Measurements from ENCODE around the gene PHF14.

Gene PHF14

DNA sequence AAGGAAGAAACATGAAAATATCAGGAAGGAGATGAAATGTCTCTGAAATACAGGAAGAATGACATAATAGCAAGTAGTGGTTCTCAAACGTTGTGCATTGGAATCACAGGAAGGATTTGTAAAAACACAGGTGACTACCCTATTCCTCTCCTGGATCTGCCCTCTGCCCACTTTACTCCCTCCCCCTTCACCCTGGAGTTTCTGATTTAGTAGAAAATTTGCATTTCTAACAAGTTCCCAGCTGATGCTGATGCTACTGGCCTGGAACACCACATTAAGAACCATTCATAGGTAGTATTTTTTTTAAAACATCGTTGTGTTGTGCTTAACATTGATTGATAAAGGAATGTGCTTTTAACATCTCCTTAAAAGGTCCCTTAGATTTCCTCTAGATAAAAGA, 130.9 kb downstream of the PHF14 start:
- Histone ChIP-seq H3K27ac (ENCODE audit: low read length) (no peak overlapping the region), H3K4me1 (ENCODE audit: control insufficient read depth, insufficient read depth, low read length) (no peaks in the 10 kb centered on the region), H3K36me3 (ENCODE audit: control insufficient read depth, insufficient read depth, low read length) (no peaks in the 10 kb centered on the region), H3K4me3 (ENCODE audit: low read length) (no peak overlapping the region), H3K27me3 (ENCODE audit: control insufficient read depth, insufficient read depth, low read length) (no peaks in the 10 kb centered on the region), H3K9me3 (ENCODE audit: control insufficient read depth, insufficient read depth, low read length) (no peaks in the 10 kb centered on the region)
- no CpG with 5 or more reads among the region's 2 CpGs for WGBS (ENCODE audit: insufficient coverage, insufficient read length)
- DNase-seq (ENCODE audit: low read depth, low spot score), result no peak

DNA sequence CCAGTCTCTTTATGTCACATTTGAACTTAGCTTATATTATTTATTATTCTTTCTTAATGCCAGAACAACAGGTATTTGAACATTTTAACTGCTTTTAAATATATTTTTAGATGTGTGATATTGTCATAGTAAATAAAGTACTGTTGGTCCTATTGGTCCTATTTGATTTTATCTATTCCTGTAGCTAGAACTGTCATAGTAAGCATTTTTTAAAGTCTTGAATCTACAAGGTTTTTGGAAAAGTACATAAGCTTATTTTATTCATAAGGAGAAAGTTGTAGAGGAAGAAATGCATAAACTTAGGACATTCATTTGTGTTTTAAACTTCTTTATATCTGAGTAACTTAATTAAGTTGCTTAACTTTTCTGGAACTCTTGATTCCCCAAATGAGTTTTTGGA, 136.0 kb downstream of the PHF14 start:
- Histone ChIP-seq H3K4me1 (ENCODE audit: control insufficient read depth, insufficient read depth, low read length) (no peaks in the 10 kb centered on the region), H3K4me3 (ENCODE audit: low read length) (no peak overlapping the region), H3K36me3 (ENCODE audit: control insufficient read depth, insufficient read depth, low read length) (no peaks in the 10 kb centered on the region), H3K27me3 (ENCODE audit: control insufficient read depth, insufficient read depth, low read length) (no peaks in the 10 kb centered on the region), H3K27ac (ENCODE audit: low read length) (no peak overlapping the region), H3K9me3 (ENCODE audit: control insufficient read depth, insufficient read depth, low read length) (no peaks in the 10 kb centered on the region)
- no peak for DNase-seq (ENCODE audit: low read depth, low spot score)

DNA sequence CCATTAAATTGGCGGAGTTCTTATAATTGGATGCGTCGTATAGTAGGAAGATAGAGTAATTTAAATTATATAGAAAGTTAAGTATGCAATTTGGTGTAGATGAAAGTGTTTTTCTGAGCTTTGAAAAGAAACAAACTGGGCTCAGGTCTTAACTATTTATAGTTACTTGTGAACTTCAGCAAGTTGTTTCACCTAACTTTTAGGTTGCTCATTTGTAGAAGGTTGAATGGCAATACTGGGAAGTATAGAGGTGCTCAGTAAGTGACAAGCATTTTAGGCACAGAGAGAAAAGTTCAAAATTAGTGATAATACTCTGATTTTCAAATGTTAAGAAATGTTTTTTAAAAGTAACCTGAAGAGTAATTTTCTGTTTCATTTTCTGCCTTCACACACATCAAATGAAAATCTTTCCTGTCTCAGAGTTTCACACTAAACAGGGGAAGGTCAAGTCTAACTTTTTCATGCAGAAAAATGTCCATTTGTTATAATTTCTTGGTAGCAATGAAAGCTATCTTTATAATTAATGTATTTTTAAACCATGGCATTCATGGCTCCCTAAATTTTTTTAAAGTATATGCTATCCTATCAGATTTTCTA, 146.5 kb downstream of the PHF14 start:
- H3K4me1 ChIP-seq (ENCODE audit: control insufficient read depth, insufficient read depth, low read length), result no peaks in the 10 kb centered on the region
- no peak overlapping the region for H3K27ac ChIP-seq (ENCODE audit: low read length)
- no peaks in the 10 kb centered on the region for H3K36me3 ChIP-seq (ENCODE audit: control insufficient read depth, insufficient read depth, low read length)
- H3K27me3 ChIP-seq (ENCODE audit: control insufficient read depth, insufficient read depth, low read length), result no peaks in the 10 kb centered on the region
- WGBS (ENCODE audit: insufficient coverage, insufficient read length), result 100% methylated on average over 3 of the region's 3 CpGs
- no peak overlapping the region for H3K4me3 ChIP-seq (ENCODE audit: low read length)
- no peaks in the 10 kb centered on the region for H3K9me3 ChIP-seq (ENCODE audit: control insufficient read depth, insufficient read depth, low read length)
- DNase-seq (ENCODE audit: low read depth, low spot score), result no peak

DNA sequence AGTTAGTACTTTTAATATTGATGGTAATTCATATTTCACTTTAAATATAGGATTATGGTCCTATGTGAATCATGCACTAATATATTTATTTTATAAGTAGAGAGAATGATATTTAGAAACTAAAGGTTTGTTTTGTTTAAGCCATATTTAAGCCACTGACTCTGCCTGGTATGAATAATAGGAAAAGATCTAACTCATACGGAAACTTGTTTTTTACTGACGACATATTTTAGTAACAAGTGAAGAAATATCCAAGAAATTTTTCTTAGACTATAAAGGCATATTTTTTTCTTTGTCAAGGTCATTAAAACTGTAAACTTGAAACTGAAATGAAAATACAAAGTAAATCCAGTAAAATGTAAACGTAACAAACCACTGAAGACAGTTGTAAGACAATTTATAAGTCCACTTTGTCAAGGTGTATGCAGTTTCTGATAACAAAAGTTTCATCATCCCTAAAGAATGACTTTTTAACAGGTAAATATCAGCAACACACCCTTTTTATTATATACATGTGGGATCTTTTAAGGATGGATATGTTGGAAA, 147.1 kb downstream of the PHF14 start:
- Histone ChIP-seq H3K4me1 (ENCODE audit: control insufficient read depth, insufficient read depth, low read length) (no peaks in the 10 kb centered on the region), H3K9me3 (ENCODE audit: control insufficient read depth, insufficient read depth, low read length) (no peaks in the 10 kb centered on the region), H3K36me3 (ENCODE audit: control insufficient read depth, insufficient read depth, low read length) (no peaks in the 10 kb centered on the region), H3K27me3 (ENCODE audit: control insufficient read depth, insufficient read depth, low read length) (no peaks in the 10 kb centered on the region), H3K4me3 (ENCODE audit: low read length) (no peak overlapping the region), H3K27ac (ENCODE audit: low read length) (no peak overlapping the region)
- DNase-seq (ENCODE audit: low read depth, low spot score), result no peak
- no CpG with 5 or more reads among the region's 3 CpGs for WGBS (ENCODE audit: insufficient coverage, insufficient read length)

DNA sequence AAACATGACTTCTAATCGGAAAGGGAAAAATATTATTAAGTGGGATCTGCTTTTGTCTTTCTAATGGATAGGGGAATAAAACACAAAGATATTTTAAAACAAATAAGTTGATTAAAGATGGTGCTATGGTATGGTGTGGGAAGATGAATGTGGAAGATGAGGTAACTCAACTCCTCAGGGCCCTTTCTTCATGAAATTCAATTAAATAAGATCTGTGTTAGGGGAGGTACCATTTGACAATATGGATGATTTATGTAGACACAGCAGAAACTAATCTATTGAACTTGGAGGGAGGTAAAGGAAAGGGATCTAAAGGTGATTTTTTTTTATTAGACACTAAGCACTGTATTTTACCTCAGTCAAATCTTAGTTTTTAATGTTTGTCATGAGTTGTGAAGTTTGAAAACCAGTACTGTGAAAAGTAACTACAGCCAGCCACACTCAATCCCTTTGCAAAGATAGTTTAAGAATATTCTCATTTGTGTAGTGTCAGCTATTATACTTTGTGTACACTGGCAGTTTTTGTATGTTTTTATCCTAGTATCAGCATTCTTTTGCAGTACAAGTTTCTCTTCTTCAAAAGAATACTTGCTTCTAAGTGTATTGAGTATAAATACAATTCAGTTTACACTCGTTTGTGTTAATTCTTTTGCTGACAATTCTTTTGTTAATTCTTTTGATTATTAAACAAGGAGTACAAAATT, 151.3 kb downstream of the PHF14 start:
- no peaks in the 10 kb centered on the region for H3K9me3 ChIP-seq (ENCODE audit: control insufficient read depth, insufficient read depth, low read length)
- H3K4me1 ChIP-seq (ENCODE audit: control insufficient read depth, insufficient read depth, low read length), result peaks cover 1% of the 10 kb centered on the region; the same call in 1 of the 2 replicates
- H3K36me3 ChIP-seq (ENCODE audit: control insufficient read depth, insufficient read depth, low read length), result no peaks in the 10 kb centered on the region
- no peak for DNase-seq (ENCODE audit: low read depth, low spot score)
- H3K4me3 ChIP-seq (ENCODE audit: low read length), result no peak overlapping the region
- H3K27me3 ChIP-seq (ENCODE audit: control insufficient read depth, insufficient read depth, low read length), result no peaks in the 10 kb centered on the region
- no peak overlapping the region for H3K27ac ChIP-seq (ENCODE audit: low read length)
- no CpG with 5 or more reads among the region's 2 CpGs for WGBS (ENCODE audit: insufficient coverage, insufficient read length)

DNA sequence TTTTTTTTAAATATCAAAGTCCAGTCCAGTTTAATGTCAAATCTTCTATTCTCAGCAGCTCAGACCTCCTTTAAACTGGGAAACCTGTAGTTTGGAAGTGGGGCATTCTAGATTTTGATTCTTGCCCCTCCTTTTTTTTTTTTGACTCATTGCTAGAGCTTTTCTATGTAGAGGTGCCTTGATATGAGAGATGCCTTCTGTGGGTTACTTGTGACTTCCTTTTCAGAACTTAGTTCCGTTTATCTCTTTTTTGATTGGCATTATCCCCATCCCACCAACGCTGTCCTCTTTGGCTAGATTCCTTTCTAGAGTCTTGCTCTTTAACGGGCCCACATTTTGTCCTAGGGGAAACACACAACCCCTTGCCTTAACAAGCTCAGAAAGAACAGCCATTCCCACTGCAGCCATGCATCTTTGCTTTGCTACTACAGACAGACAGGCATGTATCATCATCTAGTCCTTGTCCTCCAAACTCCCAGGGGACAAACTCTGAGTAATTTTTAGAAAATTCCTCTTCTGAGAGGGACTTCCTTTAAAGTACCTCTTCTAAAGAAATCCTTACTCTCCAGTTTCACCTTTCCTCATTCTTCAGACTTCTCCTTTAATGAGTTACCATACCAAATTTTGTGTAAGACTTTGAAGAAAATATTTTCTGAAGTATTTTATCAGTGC, 153.6 kb downstream of the PHF14 start:
- Histone ChIP-seq H3K4me3 (ENCODE audit: low read length) (no peak overlapping the region), H3K36me3 (ENCODE audit: control insufficient read depth, insufficient read depth, low read length) (no peaks in the 10 kb centered on the region), H3K27ac (ENCODE audit: low read length) (no peak overlapping the region), H3K27me3 (ENCODE audit: control insufficient read depth, insufficient read depth, low read length) (no peaks in the 10 kb centered on the region), H3K4me1 (ENCODE audit: control insufficient read depth, insufficient read depth, low read length) (peaks cover 1% of the 10 kb centered on the region; the same call in 1 of the 2 replicates), H3K9me3 (ENCODE audit: control insufficient read depth, insufficient read depth, low read length) (no peaks in the 10 kb centered on the region)
- no CpG with 5 or more reads among the region's 3 CpGs for WGBS (ENCODE audit: insufficient coverage, insufficient read length)
- DNase-seq (ENCODE audit: low read depth, low spot score), result no peak

DNA sequence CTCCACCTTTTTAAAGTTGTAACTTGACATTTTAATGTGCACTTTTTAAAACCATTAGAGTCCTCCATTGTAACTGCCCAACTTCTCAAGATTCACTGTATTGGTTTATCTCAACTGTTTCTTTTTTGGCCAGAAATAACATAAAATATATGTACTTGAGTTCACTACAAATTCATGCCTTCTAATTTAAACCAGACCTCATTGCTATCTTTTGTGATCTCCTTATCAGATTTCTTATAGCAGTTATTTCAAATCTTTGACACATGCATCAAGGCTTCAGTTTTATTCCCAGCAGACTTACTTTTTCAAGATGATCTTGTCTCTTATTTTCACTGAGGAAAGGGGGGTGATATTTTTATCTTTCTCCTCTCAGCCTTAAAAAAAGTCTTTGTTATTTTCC, 154.3 kb downstream of the PHF14 start:
- no peaks in the 10 kb centered on the region for H3K9me3 ChIP-seq (ENCODE audit: control insufficient read depth, insufficient read depth, low read length)
- no peak overlapping the region for H3K27ac ChIP-seq (ENCODE audit: low read length)
- no peaks in the 10 kb centered on the region for H3K36me3 ChIP-seq (ENCODE audit: control insufficient read depth, insufficient read depth, low read length)
- no peaks in the 10 kb centered on the region for H3K27me3 ChIP-seq (ENCODE audit: control insufficient read depth, insufficient read depth, low read length)
- H3K4me1 ChIP-seq (ENCODE audit: control insufficient read depth, insufficient read depth, low read length), result peaks cover 1% of the 10 kb centered on the region; the same call in 1 of the 2 replicates
- no peak overlapping the region for H3K4me3 ChIP-seq (ENCODE audit: low read length)
- no peak for DNase-seq (ENCODE audit: low read depth, low spot score)

DNA sequence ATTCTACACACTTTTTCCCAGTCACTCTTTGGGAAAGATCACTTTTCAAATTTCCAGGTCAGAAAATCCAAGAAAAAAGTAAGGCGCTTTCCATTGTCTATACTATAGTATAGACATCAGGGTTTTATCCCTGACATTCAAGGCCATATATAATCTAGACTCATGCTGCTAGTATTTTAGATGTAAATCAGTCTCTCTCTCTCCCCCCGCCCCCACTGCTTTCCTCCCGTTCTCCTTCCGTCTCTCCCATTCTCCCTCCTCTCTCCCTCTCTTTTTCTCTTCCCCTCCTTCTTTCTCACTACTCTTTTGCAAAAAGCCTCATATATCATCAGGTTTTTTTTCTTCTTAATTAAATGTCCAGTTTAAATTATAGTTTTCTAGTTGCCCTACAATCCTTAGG, 154.8 kb downstream of the PHF14 start:
- H3K27ac ChIP-seq (ENCODE audit: low read length), result no peak overlapping the region

DNA sequence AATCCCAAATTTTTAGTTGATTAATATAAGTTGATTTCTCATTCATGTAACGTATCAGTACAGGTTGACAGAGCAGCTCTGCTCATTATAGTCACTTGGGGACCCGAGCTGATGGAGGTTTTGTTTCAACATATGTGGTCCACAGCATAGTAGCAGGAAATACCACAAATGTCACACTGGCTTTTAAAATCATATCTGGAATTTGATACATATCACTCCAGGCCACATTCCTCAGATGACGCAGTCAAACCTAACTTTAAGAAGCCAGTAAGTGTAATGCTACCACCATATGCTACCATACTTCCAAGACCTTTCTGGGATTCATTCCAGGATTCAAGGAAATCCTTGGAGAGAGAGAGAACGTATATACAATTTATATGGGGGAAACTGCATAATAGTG, 156.3 kb downstream of the PHF14 start:
- H3K9me3 ChIP-seq (ENCODE audit: control insufficient read depth, insufficient read depth, low read length), result no peaks in the 10 kb centered on the region
- WGBS (ENCODE audit: insufficient coverage, insufficient read length), result 100% methylated on average over 1 of the region's 4 CpGs
- H3K36me3 ChIP-seq (ENCODE audit: control insufficient read depth, insufficient read depth, low read length), result no peaks in the 10 kb centered on the region
- peaks cover 1% of the 10 kb centered on the region; the same call in 1 of the 2 replicates for H3K4me1 ChIP-seq (ENCODE audit: control insufficient read depth, insufficient read depth, low read length)
- no peak overlapping the region for H3K27ac ChIP-seq (ENCODE audit: low read length)
- no peaks in the 10 kb centered on the region for H3K27me3 ChIP-seq (ENCODE audit: control insufficient read depth, insufficient read depth, low read length)
- no peak for DNase-seq (ENCODE audit: low read depth, low spot score)
- H3K4me3 ChIP-seq (ENCODE audit: low read length), result no peak overlapping the region

More for the DNA sequence above, 154.8 kb downstream of the PHF14 start:
- H3K4me1 ChIP-seq (ENCODE audit: control insufficient read depth, insufficient read depth, low read length), result peaks cover 1% of the 10 kb centered on the region; the same call in 1 of the 2 replicates
- no peak overlapping the region for H3K4me3 ChIP-seq (ENCODE audit: low read length)
- no CpG with 5 or more reads among the region's 4 CpGs for WGBS (ENCODE audit: insufficient coverage, insufficient read length)
- no peaks in the 10 kb centered on the region for H3K9me3 ChIP-seq (ENCODE audit: control insufficient read depth, insufficient read depth, low read length)
- no peaks in the 10 kb centered on the region for H3K27me3 ChIP-seq (ENCODE audit: control insufficient read depth, insufficient read depth, low read length)
- DNase-seq (ENCODE audit: low read depth, low spot score), result peak; percentile 4
- no peaks in the 10 kb centered on the region for H3K36me3 ChIP-seq (ENCODE audit: control insufficient read depth, insufficient read depth, low read length)

DNA sequence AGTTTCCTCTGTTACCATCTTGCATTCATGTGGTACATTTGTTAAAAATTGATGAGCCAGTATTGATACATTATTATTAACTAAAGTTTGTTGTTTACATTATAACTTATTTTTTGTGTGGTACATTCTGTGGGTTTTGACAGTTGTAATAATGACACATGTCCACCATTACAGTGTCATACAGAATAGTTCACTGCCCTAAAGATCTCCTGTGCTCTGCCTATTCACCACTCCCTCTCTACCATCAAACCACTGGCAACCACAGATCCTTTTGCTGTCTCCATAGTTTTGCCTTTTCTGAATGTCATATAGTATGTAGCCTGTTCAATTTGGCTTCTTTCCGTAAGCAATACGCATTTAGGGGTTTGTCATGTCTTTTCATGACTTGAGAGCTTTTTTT, 156.9 kb downstream of the PHF14 start:
- Histone ChIP-seq H3K4me1 (ENCODE audit: control insufficient read depth, insufficient read depth, low read length) (peaks cover 1% of the 10 kb centered on the region; the same call in 1 of the 2 replicates), H3K9me3 (ENCODE audit: control insufficient read depth, insufficient read depth, low read length) (no peaks in the 10 kb centered on the region), H3K27ac (ENCODE audit: low read length) (no peak overlapping the region), H3K36me3 (ENCODE audit: control insufficient read depth, insufficient read depth, low read length) (no peaks in the 10 kb centered on the region), H3K27me3 (ENCODE audit: control insufficient read depth, insufficient read depth, low read length) (no peaks in the 10 kb centered on the region), H3K4me3 (ENCODE audit: low read length) (no peak overlapping the region)
- WGBS (ENCODE audit: insufficient coverage, insufficient read length), result no CpG with 5 or more reads among the region's 2 CpGs
- DNase-seq (ENCODE audit: low read depth, low spot score), result no peak
